IMR-90 (cell line): ENCODE data around the gene RAP1A. TPM values are rescaled to one million over a fixed set of nuclear protein-coding genes. Genes with fewer than 3 reads are reported as not detected.

ENCODE experiments used
- ATAC-seq: fragments of 200-7000 bp; cut with Tn5 transposase; 2 replicates; pipeline ENCODE4 v1.9.1; 2020; ENCODE audit warnings: low read depth, mild to moderate bottlenecking, moderate library complexity
- BruUV-seq: library from RNA; stranded (reverse); fragments of 400-500 nt; replicated peaks from 2 replicates; lab custom pipeline; 2021; lab: Mats Ljungman, UMichigan
- CTCF ChIA-PET: fragments of 300-600 bp; formaldehyde crosslinking; extraction: SDS; loops from one replicate; lab custom pipeline; 2021; ENCODE audit warnings: antibody characterized with exemption; lab: Yijun Ruan, JAX
- POLR2A ChIA-PET: fragments of 300-600 bp; sonication (Branson Sonifier 250); formaldehyde crosslinking; loops from one replicate; lab custom pipeline; 2022; ENCODE audit warnings: antibody characterized with exemption; ENCODE audit not compliant: unreplicated experiment; lab: Charles Lee
- DNase-seq: peaks from one replicate; pipeline ENCODE4 v3.0.0; 2013
- H2AFZ ChIP-seq: replicated peaks from 2 replicates; pipeline ENCODE3; 2013; ENCODE audit warnings: low read length, mild to moderate bottlenecking; ENCODE audit not compliant: poor library complexity
- H2AK5ac ChIP-seq: 2 replicates; pipeline ENCODE4 v1.6.1; 2013; ENCODE audit warnings: low read depth, low read length, inconsistent platforms
- H2AK9ac ChIP-seq: replicated peaks from 2 replicates; pipeline ENCODE3; 2013; ENCODE audit warnings: mild to moderate bottlenecking, low read depth, low read length, moderate library complexity; ENCODE audit not compliant: poor library complexity
- H2BK120ac ChIP-seq: 2 replicates; pipeline ENCODE4 v1.6.1; 2013; ENCODE audit warnings: low read depth, low read length, inconsistent platforms
- H2BK15ac ChIP-seq: 3 replicates; pipeline ENCODE4 v1.6.1; 2013; ENCODE audit warnings: low read depth, low read length, inconsistent platforms
- H2BK20ac ChIP-seq: 2 replicates; pipeline ENCODE4 v1.6.1; 2013; ENCODE audit warnings: low read depth, mild to moderate bottlenecking, inconsistent platforms, low read length, moderate library complexity
- H2BK5ac ChIP-seq: 2 replicates; pipeline ENCODE4 v1.6.1; 2013; ENCODE audit warnings: mild to moderate bottlenecking, low read depth, low read length, inconsistent platforms; ENCODE audit not compliant: poor library complexity, severe bottlenecking
- H3K14ac ChIP-seq: replicated peaks from 2 replicates; pipeline ENCODE4 v1.6.1; 2013; ENCODE audit warnings: low read depth, low read length, inconsistent platforms
- H3K18ac ChIP-seq: 2 replicates; pipeline ENCODE4 v1.6.1; 2013; ENCODE audit warnings: low read depth, low read length, control low read depth
- H3K23ac ChIP-seq: 2 replicates; pipeline ENCODE4 v1.6.1; 2013; ENCODE audit warnings: low read depth, low read length, inconsistent platforms
- H3K27ac ChIP-seq: 2 replicates; pipeline ENCODE4 v1.5.1; 2013; ENCODE audit warnings: mild to moderate bottlenecking, control low read depth, low read length; ENCODE audit not compliant: insufficient read depth
- H3K27me3 ChIP-seq: 2 replicates; pipeline ENCODE4 v1.6.1; 2013; ENCODE audit warnings: low read length; ENCODE audit not compliant: control insufficient read depth, insufficient read depth
- H3K36me3 ChIP-seq: 2 replicates; pipeline ENCODE4 v1.6.1; 2013; ENCODE audit warnings: low read length, mixed read lengths; ENCODE audit not compliant: control insufficient read depth, insufficient read depth
- H3K4ac ChIP-seq: 2 replicates; pipeline ENCODE4 v1.6.1; 2013; ENCODE audit warnings: low read depth, low read length, inconsistent platforms
- H3K4me1 ChIP-seq: 2 replicates; pipeline ENCODE4 v1.6.1; 2013; ENCODE audit warnings: low read length, mixed read lengths; ENCODE audit not compliant: control insufficient read depth, insufficient read depth
- H3K4me2 ChIP-seq: 2 replicates; pipeline ENCODE4 v1.6.1; 2013; ENCODE audit warnings: low read depth, mild to moderate bottlenecking, control low read depth, low read length, moderate library complexity
- H3K4me3 ChIP-seq: 2 replicates; pipeline ENCODE4 v1.5.1; 2013; ENCODE audit warnings: low read depth, mild to moderate bottlenecking, control low read depth, low read length, moderate library complexity; ENCODE audit not compliant: insufficient read depth
- H3K56ac ChIP-seq: 2 replicates; pipeline ENCODE4 v1.6.1; 2013; ENCODE audit warnings: low read length, inconsistent platforms; ENCODE audit not compliant: insufficient read depth; ENCODE audit errors: extremely low read depth
- H3K79me1 ChIP-seq, 2 experiments: 2 replicates each; pipeline ENCODE4 v1.6.1; 2013; ENCODE audit warnings: low read length in 2 of 2, inconsistent platforms in 1 of 2, low read depth in 1 of 2
- H3K9ac ChIP-seq: 2 replicates; pipeline ENCODE4 v1.6.1; 2013; ENCODE audit warnings: low read depth, low read length, control low read depth
- H3K9me1 ChIP-seq: 2 replicates; pipeline ENCODE4 v1.6.1; 2013; ENCODE audit warnings: low read length, inconsistent platforms; ENCODE audit not compliant: insufficient read depth
- H3K9me3 ChIP-seq: 2 replicates; pipeline ENCODE4 v1.6.1; 2013; ENCODE audit warnings: low read length; ENCODE audit not compliant: control insufficient read depth, insufficient read depth
- H4K20me1 ChIP-seq: 2 replicates; pipeline ENCODE4 v1.6.1; 2013; ENCODE audit warnings: low read length, inconsistent platforms; ENCODE audit not compliant: insufficient read depth
- H4K5ac ChIP-seq: 2 replicates; pipeline ENCODE4 v1.6.1; 2013; ENCODE audit warnings: mild to moderate bottlenecking, low read depth, low read length, control low read depth
- H4K8ac ChIP-seq, 2 experiments: 2 replicates each; pipeline ENCODE4 v1.6.1; 2013; ENCODE audit warnings: low read depth in 2 of 2, low read length in 2 of 2, control low read depth in 1 of 2, inconsistent platforms in 1 of 2
- H4K91ac ChIP-seq: 2 replicates; pipeline ENCODE4 v1.6.1; 2013; ENCODE audit warnings: low read depth, low read length, inconsistent platforms; ENCODE audit not compliant: insufficient read depth
- BHLHE40 ChIP-seq: fragments of 150-350 bp; IDR thresholded peaks from 2 replicates; pipeline ENCODE4 v1.6.1; 2016; ENCODE audit warnings: mild to moderate bottlenecking, low read depth, low read length
- CEBPB ChIP-seq: IDR thresholded peaks from 2 replicates; pipeline ENCODE4 v1.6.1; 2012; ENCODE audit warnings: low read depth, low read length, improper control_type of control experiment
- CTCF ChIP-seq: conservative IDR thresholded peaks from 2 replicates; pipeline ENCODE4 v1.5.1; 2012; ENCODE audit warnings: mild to moderate bottlenecking, low read depth, low read length, improper control_type of control experiment
- ELK1 ChIP-seq: fragments of 150-350 bp; IDR thresholded peaks from 2 replicates; pipeline ENCODE4 v1.6.1; 2016; ENCODE audit warnings: low read depth, mild to moderate bottlenecking, low read length, moderate library complexity, borderline replicate concordance
- FOS ChIP-seq: fragments of 150-350 bp; IDR thresholded peaks from 2 replicates; pipeline ENCODE4 v1.6.1; 2016; ENCODE audit warnings: low read depth, low read length
- MAFK ChIP-seq: IDR thresholded peaks from 2 replicates; pipeline ENCODE4 v1.6.1; 2012; ENCODE audit warnings: low read depth, low read length, improper control_type of control experiment
- MAZ ChIP-seq: IDR thresholded peaks from 2 replicates; pipeline ENCODE4 v1.6.1; 2012; ENCODE audit warnings: low read depth, mild to moderate bottlenecking, low read length, improper control_type of control experiment, moderate library complexity, borderline replicate concordance
- MXI1 ChIP-seq: IDR thresholded peaks from 2 replicates; pipeline ENCODE4 v1.6.1; 2012; ENCODE audit warnings: low read depth, mild to moderate bottlenecking, low read length, moderate library complexity, borderline replicate concordance
- RAD21 ChIP-seq: IDR thresholded peaks from 2 replicates; pipeline ENCODE4 v1.6.1; 2012; ENCODE audit warnings: low read length, improper control_type of control experiment
- RCOR1 ChIP-seq: IDR thresholded peaks from 2 replicates; pipeline ENCODE4 v1.6.1; 2012; ENCODE audit warnings: mild to moderate bottlenecking, low read length, improper control_type of control experiment; ENCODE audit not compliant: insufficient replicate concordance
- RFX5 ChIP-seq: IDR thresholded peaks from 2 replicates; pipeline ENCODE4 v1.8.0; 2012; ENCODE audit warnings: low read depth, mild to moderate bottlenecking, low read length, moderate library complexity
- SMC3 ChIP-seq: fragments of 150-350 bp; IDR thresholded peaks from 2 replicates; pipeline ENCODE4 v1.6.1; 2016; ENCODE audit warnings: low read depth, mild to moderate bottlenecking, antibody characterized with exemption, low read length, moderate library complexity
- USF2 ChIP-seq: fragments of 150-350 bp; IDR thresholded peaks from 2 replicates; pipeline ENCODE4 v1.6.1; 2017; ENCODE audit warnings: mild to moderate bottlenecking, antibody characterized with exemption, low read length, low read depth
- WGBS, 2 experiments: methylation state at CpG; one replicate each; pipeline versions ENCODE4 v1.1.5 to v1.1.7; 2013; ENCODE audit warnings: missing lambda C conversion rate in 2 of 2; ENCODE audit not compliant: insufficient read length in 1 of 2; ENCODE audit errors: extremely low coverage in 2 of 2; 5-methylcytosine and 5-hydroxymethylcytosine counted together
- dilution Hi-C: fragments of 300-500 bp; cut with HindIII; formaldehyde crosslinking; loops from one replicate; pipeline ENCODE4 v1.14.3; 2018; ENCODE audit warnings: low sequenced_read_pairs; ENCODE audit not compliant: unreplicated experiment
- in situ Hi-C: fragments of 300-500 bp; cut with MboI; formaldehyde crosslinking; loops from 3 replicates; pipeline ENCODE4 v1.14.3; 2019; ENCODE audit warnings: low sequenced_read_pairs, inconsistent platforms, mixed read lengths
- intact Hi-C: fragments of 100-400 bp; cut with micrococcal nuclease; formaldehyde crosslinking; loops from 2 replicates; pipeline ENCODE4 v1.10.0; 2022
- polyA plus RNA-seq, 3 experiments: library from polyadenylated mRNA; depleted of rRNA; stranded (reverse); fragments of >200 nt; gene quantifications; 2 replicates each; pipeline ENCODE4 v1.2.3, GENCODE V29; 2012; ENCODE audit warnings: low replicate concordance in 1 of 3
- total RNA-seq: library from RNA; depleted of rRNA; stranded (reverse); fragments of >200 nt; gene quantifications from 2 replicates; pipeline ENCODE4 v1.2.3, GENCODE V29; 2012

RAP1A gene
- total and polyA plus RNA-seq, 2 of the 4 experiments (the other 2 are of a cell fraction) = 18.1 to 43.6 TPM

DNA sequence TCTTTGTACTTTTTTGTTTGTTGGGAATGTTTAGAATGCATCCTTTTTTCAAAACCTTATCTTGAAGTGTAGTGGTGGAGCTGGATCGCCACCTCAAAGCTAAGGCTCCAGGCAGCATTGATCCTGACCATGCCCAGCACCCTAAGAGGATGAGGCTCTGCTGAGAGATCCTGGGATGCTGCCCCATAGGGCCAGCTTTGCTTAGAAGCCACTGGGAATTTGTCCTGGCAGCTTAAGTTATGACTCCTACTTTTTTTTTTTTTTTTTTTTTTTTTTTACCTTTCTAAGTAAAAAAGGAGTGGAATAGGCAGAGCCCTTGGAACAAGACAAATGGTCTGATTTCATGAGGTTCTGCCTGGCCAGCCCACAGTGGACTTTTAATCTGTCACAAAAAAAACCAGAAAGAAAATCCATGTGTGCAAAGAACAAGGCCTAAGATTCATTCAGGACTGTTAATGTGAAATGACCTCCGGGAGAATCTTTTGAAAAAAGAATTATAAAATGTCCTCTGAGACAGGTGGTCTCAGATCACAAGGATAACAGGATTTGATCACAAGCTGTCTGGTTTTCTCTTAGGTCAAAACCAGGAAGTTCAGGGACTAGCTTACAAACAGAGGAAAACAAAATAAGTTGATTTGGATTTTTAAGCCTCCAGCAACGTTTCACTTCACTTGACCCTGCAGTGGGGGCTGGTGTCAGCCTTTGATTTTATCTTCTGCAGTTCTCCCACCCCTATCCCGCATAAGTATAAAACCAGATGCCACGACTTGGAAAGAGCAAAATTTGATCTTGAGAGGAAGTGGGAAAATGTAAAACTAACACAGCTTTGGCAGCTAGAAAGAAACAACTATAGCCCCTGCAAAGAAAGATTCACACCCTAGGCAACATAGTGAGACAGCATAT, 25.9 kb upstream of the RAP1A start:
- Histone ChIP-seq H3K36me3 (no peaks in the 10 kb centered on the region), H4K91ac (no peak overlapping the region), H3K4ac (peak overlapping the region; percentile 24; the same call in 1 of the 2 replicates), H4K5ac (no peak overlapping the region), H3K27ac (no peak overlapping the region), H2AK9ac (no peak overlapping the region), H2BK15ac (no peak overlapping the region), H3K9me3 (no peaks in the 10 kb centered on the region), H3K56ac (0 out of 2 replicates have a peak overlapping the region, but pooled peaks have one; percentile 1), H3K18ac (no peak overlapping the region; the same call in 1 of the 2 replicates), H3K79me1 (no peaks in the 10 kb centered on the region), H3K4me2 (0 out of 2 replicates have a peak overlapping the region, but pooled peaks have one; percentile 13), H3K9ac (no peak overlapping the region), H2BK20ac (no peak overlapping the region; the same call in 1 of the 2 replicates), H2BK120ac (peak overlapping the region; percentile 37; the same call in 1 of the 2 replicates), H2BK5ac (peak overlapping the region; percentile 3), H3K14ac (peak overlapping the region; percentile 2; the same call in 1 of the 2 replicates), H2AK5ac (peak overlapping the region; percentile 50; the same call in 1 of the 2 replicates), H2AFZ (peak overlapping the region; percentile 64), H4K20me1 (no peaks in the 10 kb centered on the region), H3K4me3 (no peak overlapping the region), H3K4me1 (peaks cover 13% of the 10 kb centered on the region), H3K27me3 (no peaks in the 10 kb centered on the region), H3K9me1 (peaks cover 5% of the 10 kb centered on the region; the same call in 1 of the 2 replicates), H4K8ac (no peak overlapping the region; a peak in 1 of 4 replicates), H3K23ac (peak overlapping the region; percentile 34)
- CTCF ChIA-PET = no interaction called here
- in situ Hi-C loops = no loop called here
- BruUV-seq = no TSS peak
- POLR2A ChIA-PET = interaction anchor here (0.8 kb wide), 1 partner anchor 26 kb away, joined by 16 read pairs; the partner anchor contains the start of gene RAP1A
- dilution Hi-C loops = no loop called here
- WGBS, 2 experiments = no CpG with 5 or more reads among the region's 5 CpGs
- no peak for ATAC-seq
- DNase-seq = no peak
- intact Hi-C loops = no loop called here
- no peak for TF ChIP-seq MXI1
- TF ChIP-seq ELK1 = no peak
- TF ChIP-seq MAZ = no peak
- TF ChIP-seq RCOR1 = no peak
- no peak for TF ChIP-seq FOS
- no peak for TF ChIP-seq SMC3
- TF ChIP-seq RFX5 = no peak
- no peak for TF ChIP-seq CEBPB
- TF ChIP-seq MAFK = no peak
- TF ChIP-seq RAD21 = no peak
- TF ChIP-seq USF2 = no peak
- TF ChIP-seq CTCF = no peak
- TF ChIP-seq BHLHE40 = no peak
